Embryonic facial prominence (tissue), 1 donor: ENCODE data around the gene SFXN5.
"Not testable (repeated sequence)": the region's sequence is repeated elsewhere in the genome, so short reads cannot be mapped to it uniquely, and the experiment has no call there.

Experiments
- DNase-seq: peaks from one replicate; pipeline ENCODE4 v3.0.0-alpha.2; 2016; ENCODE audit errors: extremely low spot score

The SFXN5 gene

DNA sequence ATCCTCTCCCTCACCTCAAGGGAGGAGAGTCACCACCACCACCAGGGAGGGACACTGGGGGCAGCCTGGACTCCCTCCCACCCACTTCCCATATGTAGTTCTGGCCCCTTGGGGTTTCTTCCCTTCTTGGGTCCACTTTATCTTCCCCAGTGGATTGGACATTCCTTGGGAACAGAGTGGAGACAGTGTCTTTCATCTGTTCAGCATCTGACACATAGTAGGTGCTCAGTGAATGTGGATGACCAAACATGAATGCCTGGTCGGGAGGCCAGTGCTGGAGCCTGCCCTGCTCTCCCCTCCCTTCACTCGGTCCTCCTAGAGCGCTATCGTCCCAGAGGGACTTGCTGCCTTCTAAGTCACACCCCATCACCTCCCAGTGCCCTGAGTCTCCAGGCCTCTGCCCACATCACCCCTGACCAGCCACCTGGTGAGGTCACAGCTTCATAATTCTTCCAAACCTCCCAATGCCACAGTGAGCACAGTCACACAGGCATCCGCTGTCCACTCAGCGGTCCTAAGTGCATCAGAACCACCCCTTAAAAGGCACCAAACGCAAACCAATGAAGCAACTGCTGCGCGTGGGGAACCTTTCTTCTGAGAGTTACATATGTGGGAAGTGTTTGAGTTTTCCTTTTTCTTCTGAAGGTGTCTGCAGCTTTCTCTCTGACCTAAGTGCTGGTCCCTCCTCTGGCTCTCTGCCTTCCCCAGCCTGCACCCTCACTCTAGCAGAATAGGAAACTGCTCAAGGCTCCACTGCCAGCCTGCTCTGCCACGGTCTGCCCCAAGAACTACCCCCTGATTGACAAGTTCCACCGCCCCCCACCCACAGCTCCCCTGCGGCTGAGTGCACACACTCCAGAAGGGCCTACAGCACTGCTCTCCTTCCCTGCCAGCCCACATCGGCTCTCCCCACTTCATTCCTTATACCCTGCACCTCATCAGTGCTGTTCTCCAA is 7.2 kb upstream of the SFXN5 start:
- no peak for DNase-seq

GRCh38 chr2:73077424-73077795 is 5.9 kb upstream of the SFXN5 start:
- DNase-seq = no peak

DNA sequence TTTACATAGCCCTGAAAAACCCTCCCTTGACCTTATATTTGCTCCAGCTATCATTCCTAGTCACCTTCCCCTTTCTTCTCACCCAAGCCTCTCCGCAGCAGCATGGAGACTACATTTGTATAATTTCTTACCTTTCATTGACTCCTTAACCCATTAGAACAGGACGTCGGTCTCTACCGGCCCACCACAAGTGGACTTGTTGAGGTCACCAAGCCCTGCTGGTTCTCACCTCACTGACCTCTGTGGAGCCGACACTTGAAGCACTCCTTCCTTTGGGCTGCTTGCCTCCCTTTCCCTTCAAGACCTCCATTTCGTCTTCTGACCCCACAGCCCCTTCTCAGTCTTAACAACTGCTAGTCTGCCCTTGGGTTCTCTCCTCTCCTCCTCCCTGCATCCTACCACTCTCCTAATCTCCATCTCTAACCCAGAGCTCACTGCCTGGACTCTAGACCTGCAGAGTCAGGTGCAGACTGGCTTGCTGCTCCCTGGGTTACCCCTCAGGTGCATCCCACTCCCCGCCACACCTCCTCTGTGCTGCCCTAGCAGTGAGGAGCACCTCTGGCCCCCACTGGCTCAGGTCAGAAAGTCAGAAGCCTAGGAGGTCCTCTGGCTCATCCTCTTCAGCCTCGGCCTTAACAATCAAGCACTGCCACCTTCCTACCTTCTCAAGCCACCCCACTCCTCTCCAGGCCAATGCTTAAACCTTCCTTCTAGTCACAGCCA is 5.3 kb upstream of the SFXN5 start:
- no peak for DNase-seq

DNA sequence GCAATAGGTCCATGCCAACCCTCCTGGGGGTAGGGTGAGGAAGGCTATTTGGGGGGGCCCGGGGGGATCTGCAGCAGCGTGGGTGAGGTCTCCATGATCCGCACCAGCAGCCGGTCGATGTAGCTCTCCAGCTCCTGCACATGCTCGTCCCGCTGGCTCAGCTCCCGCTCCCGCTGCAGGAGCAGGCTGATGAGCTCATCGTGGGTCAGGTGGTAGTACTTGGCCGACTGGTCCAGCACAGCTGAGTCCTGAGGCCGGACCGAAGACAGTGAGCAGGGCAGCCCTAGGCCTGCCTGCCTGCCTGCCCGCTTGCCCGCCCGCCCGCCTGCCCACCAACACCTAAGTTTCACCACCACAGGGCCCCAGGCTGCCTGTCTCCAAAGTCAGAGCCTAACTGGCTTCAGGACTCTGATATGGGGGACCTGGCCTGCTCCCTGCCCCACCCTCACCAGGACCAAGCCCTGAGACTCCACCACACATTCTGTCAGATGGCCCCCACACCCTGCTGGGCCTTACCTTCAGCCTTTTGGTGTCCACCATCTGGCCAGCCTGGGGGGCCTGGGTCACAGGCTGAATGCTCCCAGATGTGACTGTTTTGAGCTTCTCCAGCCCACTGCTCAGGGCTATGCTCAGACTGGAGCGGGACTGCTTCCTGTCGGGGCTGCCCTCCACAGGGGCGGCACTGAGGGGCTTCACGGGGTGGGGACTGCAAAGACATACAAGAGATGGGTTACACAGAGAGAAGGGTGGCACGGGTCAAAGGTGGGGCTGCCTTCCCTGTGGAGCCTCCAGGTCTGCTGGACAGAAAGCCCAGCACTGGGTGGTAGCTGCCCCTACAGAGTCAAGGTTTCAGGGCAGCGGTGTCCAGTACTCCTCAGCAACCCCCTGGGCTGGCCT is 4.2 kb upstream of the SFXN5 start:
- no peak for DNase-seq

GRCh38 chr2:73074110-73075069 is 2.9 kb upstream of the SFXN5 start:
- no peak for DNase-seq

GRCh38 chr2:73072416-73072815 is 904 bp upstream of the SFXN5 start:
- no peak for DNase-seq

- DNase-seq = no peak
Measured at GRCh38 chr2:73072129-73072395, 550 bp upstream of the SFXN5 start.

GRCh38 chr2:73070643-73071359 is 711 bp downstream of the SFXN5 start:
- no peak for DNase-seq

GRCh38 chr2:73069855-73070642 is 1.5 kb downstream of the SFXN5 start:
- no peak for DNase-seq

DNA sequence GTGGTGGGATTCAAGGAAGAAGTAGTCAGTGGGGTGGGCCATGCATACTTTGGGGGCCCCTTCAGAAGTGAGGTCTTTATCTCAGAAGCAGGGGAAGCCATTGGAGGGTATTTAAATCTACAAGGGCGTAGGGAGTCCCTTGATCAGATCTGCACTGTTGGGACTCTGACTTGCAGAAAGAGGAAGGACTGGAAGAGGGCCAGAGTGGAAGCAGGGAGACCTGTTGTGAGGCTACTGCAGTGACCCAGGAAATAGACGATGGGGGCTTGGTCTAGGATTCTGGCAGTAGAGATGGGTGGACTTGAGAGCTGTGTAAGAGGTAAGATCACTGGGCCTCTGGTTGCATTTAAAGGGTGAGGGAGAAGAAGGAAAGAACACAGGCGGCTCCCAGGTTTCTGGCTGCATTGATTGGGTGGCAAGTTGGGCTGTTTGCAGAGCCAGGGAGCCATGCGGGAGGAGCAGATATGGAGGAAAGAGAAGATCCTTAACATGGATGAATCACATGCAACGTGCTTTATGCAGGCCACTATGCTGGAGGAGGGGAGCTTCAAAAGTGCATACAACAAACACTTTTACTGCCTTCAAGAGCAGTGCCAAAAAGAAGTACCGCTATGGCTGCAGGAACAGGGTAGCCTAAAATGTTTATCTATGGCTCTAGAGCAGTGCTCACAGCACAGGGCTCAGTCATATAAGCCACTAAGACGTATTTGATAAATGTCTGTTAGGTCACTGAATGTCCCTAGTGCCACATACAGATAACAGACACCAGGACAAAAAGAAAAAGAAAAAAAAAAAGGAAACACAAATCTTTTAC is 2.3 kb downstream of the SFXN5 start:
- DNase-seq = no peak

DNA sequence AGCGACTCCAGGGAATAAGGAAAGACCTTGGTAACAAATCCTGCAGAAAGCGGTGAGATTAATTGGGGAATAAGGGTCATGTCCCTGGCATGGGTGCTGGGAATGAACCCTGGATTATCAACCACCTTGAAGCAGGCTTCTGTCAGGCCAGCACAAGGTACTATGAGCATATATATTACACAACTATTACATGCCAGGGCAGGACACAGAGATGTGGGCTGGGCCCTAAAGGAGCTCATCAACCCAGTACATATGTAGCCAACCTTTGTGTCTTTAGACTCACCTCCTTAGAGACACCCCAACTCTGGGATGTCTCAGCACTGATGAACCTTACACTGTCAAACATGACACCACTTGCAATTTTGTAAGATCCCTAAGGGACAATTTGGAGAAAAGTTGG is 3.4 kb downstream of the SFXN5 start:
- no peak for DNase-seq

- DNase-seq = no peak
Measured at GRCh38 chr2:73067043-73067442, 4.5 kb downstream of the SFXN5 start.

DNA sequence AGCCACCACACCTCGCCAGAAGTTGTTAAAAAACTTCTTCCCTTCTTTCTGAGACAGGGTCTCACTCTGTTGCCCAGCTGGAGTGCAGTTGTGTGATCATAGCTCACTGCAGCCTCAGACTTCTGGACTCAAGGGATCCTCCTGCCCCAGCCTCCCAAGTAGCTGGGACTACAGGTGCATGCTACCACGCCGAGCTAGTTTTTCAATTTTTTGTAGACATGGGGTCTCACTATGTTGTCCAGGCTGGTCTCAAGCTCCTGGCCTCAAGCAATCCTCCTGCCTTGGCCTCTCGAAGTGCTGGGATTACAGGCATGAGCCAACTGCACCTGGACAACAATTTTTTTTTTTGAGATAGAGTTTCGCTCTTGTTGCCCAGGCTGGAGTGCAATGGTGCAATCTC is 6.4 kb downstream of the SFXN5 start:
- DNase-seq = not testable (repeated sequence)

DNA sequence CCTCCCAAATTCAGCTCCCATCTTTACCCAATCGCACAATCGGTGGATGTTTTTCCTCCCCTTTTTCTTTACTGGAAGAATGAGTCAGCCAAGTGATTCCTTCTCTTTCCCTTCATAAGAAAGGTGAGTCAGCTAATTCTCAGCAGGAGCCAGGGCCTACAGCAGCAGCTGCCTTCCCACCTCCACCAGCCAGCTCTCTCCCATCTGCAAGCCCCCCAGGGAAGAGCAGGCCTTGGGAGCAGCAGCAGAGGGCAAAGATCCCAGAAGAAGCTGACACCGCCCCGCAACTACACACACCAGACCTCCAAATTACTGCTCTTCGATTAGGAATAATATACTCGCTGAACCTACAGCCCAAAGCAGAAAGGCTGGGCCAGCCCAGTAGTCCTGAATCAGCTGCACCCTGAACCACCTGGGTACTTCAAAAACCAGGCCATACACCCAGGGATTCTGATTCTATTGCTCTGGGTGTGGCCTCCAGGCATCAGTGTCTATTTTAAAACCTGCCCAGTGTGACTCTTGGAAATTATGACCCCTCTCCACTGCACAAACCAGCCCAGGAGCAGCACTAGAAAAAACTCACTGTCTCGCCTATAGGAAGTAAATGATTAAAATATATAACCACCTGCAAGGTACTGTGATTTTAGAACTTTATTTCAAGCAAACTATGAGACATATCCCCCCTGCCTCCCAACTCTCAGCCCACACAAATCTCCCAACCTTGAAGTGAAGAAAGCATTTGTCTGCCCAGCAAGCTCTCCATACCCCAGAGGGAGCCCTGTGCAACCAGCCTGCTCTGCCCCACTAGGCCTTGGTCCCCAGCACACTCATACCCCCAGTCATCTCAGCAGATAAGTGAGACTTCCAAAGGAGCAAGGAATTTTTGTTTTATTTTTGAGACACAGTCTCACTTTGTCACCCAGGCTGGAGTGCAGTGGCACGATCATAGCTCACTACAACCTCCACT is 7.3 kb downstream of the SFXN5 start:
- no peak for DNase-seq

DNA sequence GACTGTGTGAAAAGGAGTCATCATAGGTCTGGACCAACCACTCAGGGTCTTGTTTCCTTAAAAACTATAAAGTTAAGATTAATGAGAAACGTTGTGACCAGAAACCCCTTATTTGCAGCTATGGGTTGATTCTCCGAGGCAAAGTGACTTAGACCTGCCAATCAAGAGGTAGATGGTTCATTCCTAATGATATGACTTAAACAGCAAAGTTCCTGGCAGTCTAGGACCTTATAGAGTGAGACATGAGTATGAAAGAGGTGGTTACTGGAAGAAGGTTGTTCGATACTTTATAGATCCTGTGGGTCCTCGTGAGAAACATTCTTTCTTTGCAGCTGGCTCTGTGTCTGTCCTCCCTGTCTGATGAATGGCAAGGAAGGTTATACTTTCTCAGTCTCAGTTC is 8.0 kb downstream of the SFXN5 start:
- no peak for DNase-seq

DNA sequence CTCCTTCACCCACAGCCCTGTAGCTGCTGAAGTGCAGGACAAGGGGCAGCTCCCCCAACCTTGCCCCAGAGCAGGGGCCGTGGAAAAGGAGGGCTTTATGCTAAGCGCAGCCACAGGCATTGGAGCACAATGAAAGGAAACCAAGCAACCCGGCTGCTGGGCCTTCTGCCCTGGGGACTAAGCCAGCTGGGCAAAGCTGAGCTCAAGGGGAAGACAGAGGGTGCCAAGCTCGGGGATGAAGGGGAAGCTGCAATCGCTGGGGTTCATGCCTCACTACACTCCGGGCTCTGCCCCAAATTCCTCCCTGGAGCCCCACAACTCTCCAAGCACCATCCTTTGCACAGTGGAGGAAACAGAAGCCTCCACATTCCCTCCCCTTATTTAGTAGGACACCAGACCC is 12.4 kb downstream of the SFXN5 start:
- no peak for DNase-seq

DNA sequence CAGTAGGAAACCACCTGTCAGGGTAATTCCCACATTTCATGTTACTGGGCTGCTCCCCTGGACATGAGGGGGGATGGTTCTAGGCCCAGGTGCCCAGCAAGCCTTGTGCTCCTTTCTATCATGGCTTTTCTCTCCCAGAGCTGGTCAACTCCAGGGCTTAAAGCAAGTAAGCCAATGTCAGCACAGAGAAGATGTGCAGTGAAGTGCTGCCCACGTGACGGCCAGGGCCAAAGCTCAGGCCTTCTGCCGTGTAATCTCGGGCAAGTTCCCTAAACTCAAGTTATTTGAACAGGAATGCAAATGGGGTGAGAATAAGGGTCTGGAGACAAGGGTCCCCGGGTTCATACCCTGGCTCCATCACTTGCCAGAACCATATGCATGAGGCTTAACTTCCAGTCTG is 16.5 kb downstream of the SFXN5 start:
- no peak for DNase-seq
